OCI-LY1 (cell line): ENCODE data around the gene LBX2.
A peak's percentile ranks its signal among the peaks of the same experiment; 100 is the strongest.
"Not testable (repeated sequence)": the region's sequence is repeated elsewhere in the genome, so short reads cannot be mapped to it uniquely, and the experiment has no call there.

Experiments used
- H2AFZ ChIP-seq: fragments of 200-600 bp; sonication (generic), shearing (Covaris generic); 2 replicates; pipeline ENCODE4 v1.6.0; 2014; ENCODE audit warnings: antibody characterized with exemption, mild to moderate bottlenecking, low read length
- H3F3A ChIP-seq: fragments of 200-600 bp; sonication (generic), shearing (Covaris generic); 2 replicates; pipeline ENCODE4 v1.6.0; 2014; ENCODE audit warnings: mild to moderate bottlenecking, antibody characterized with exemption, low read length, moderate library complexity; ENCODE audit not compliant: insufficient read depth
- H3K27ac ChIP-seq: fragments of 200-600 bp; sonication (generic); 2 replicates; pipeline ENCODE4 v1.5.1; 2014; ENCODE audit warnings: low read length, mixed run types, mild to moderate bottlenecking, low read depth; ENCODE audit not compliant: poor library complexity, severe bottlenecking
- H3K27me3 ChIP-seq: fragments of 200-600 bp; sonication (generic); 2 replicates; pipeline ENCODE4 v1.6.0; 2014; ENCODE audit warnings: antibody characterized with exemption, mild to moderate bottlenecking, low read length, moderate library complexity; ENCODE audit not compliant: insufficient read depth
- H3K36me3 ChIP-seq: fragments of 200-600 bp; sonication (generic); 2 replicates; pipeline ENCODE4 v1.6.1; 2014; ENCODE audit warnings: mild to moderate bottlenecking, antibody characterized with exemption, low read length, moderate library complexity, mixed read lengths; ENCODE audit not compliant: insufficient read depth
- H3K4me1 ChIP-seq: fragments of 200-600 bp; sonication (generic); 2 replicates; pipeline ENCODE4 v1.5.1; 2014; ENCODE audit warnings: mild to moderate bottlenecking, low read length, moderate library complexity; ENCODE audit not compliant: insufficient read depth, severe bottlenecking
- H3K4me2 ChIP-seq: fragments of 200-600 bp; sonication (generic), shearing (Covaris generic); 2 replicates; pipeline ENCODE4 v1.6.1; 2014; ENCODE audit warnings: low read length
- H3K4me3 ChIP-seq: fragments of 200-600 bp; sonication (generic); 2 replicates; pipeline ENCODE4 v1.5.1; 2014; ENCODE audit warnings: low read length, low read depth, mild to moderate bottlenecking, mixed read lengths; ENCODE audit not compliant: poor library complexity, severe bottlenecking
- H3K79me2 ChIP-seq: fragments of 200-600 bp; shearing (Covaris generic); 2 replicates; pipeline ENCODE4 v1.6.1; 2016; ENCODE audit warnings: mixed run types, low read length, mixed read lengths; ENCODE audit not compliant: insufficient read depth
- H3K9ac ChIP-seq: fragments of 200-600 bp; sonication (generic), shearing (Covaris generic); 2 replicates; pipeline ENCODE4 v1.6.1; 2014; ENCODE audit warnings: mild to moderate bottlenecking, low read length, mixed read lengths
- H3K9me2 ChIP-seq: fragments of 200-600 bp; sonication (generic), shearing (Covaris generic); 2 replicates; pipeline ENCODE4 v1.6.1; 2014; ENCODE audit warnings: low read depth, mild to moderate bottlenecking, low read length, mixed read lengths
- H3K9me3 ChIP-seq: fragments of 200-600 bp; shearing (Covaris generic); 2 replicates; pipeline ENCODE4 v1.6.1; 2014; ENCODE audit warnings: low read length, mixed read lengths
- H4K20me1 ChIP-seq: fragments of 200-600 bp; sonication (generic), shearing (Covaris generic); 2 replicates; pipeline ENCODE4 v1.6.0; 2016; ENCODE audit warnings: mild to moderate bottlenecking, low read length; ENCODE audit not compliant: insufficient read depth
- CTCF ChIP-seq: fragments of 200-600 bp; sonication (generic), shearing (Covaris generic); IDR thresholded peaks from 2 replicates; pipeline ENCODE4 v1.5.1; 2017; ENCODE audit warnings: mild to moderate bottlenecking, antibody characterized with exemption, low read length, moderate library complexity, mixed read lengths
- EZH2 ChIP-seq: fragments of 200-600 bp; sonication (generic), shearing (Covaris generic); IDR thresholded peaks from 2 replicates; pipeline ENCODE4 v1.8.0; 2017; ENCODE audit warnings: borderline replicate concordance, mixed run types, mild to moderate bottlenecking, antibody characterized with exemption, low read length, moderate library complexity, mixed read lengths

Gene LBX2

GRCh38 chr2:74472086-74472944, 27.1 kb downstream of the LBX2 start, which contains the start of gene MRPL53:
MRPL53 (minus strand) TSS chr2:74472680; CDS start chr2:74472660, 20 bp downstream.
- Histone ChIP-seq H3K27ac (peak within 1 kb of the TSS; percentile 89), H3K9ac (peak within 1 kb of the TSS; percentile 85), H3K9me2 (no peaks in the 10 kb centered on the region), H2AFZ (no peak within 1 kb of the TSS), H3F3A (no peaks in the 10 kb centered on the region), H4K20me1 (no peaks in the 10 kb centered on the region), H3K9me3 (no peaks in the 10 kb centered on the region), H3K4me1 (peaks cover 21% of the 10 kb centered on the region), H3K27me3 (no peaks in the 10 kb centered on the region), H3K4me3 (peak within 1 kb of the TSS; percentile 84), H3K4me2 (peak within 1 kb of the TSS; percentile 99), H3K36me3 (peaks cover 17% of the 10 kb centered on the region), H3K79me2 (no peaks in the 10 kb centered on the region)
- TF ChIP-seq CTCF: no peak
- TF ChIP-seq EZH2: no peak

GRCh38 chr2:74471332-74472065, 27.9 kb downstream of the LBX2 start:
- H3K9me3 ChIP-seq: no peaks in the 10 kb centered on the region
- no peaks in the 10 kb centered on the region for H4K20me1 ChIP-seq
- H3K27ac ChIP-seq: peak overlapping the region; percentile 89
- H3K9ac ChIP-seq: peak overlapping the region; percentile 85
- H2AFZ ChIP-seq: no peak overlapping the region
- H3K36me3 ChIP-seq: peaks cover 17% of the 10 kb centered on the region
- H3K4me3 ChIP-seq: peak overlapping the region; percentile 84
- no peaks in the 10 kb centered on the region for H3K79me2 ChIP-seq
- H3K27me3 ChIP-seq: no peaks in the 10 kb centered on the region
- no peaks in the 10 kb centered on the region for H3F3A ChIP-seq
- H3K4me2 ChIP-seq: peak overlapping the region; percentile 99
- peaks cover 23% of the 10 kb centered on the region for H3K4me1 ChIP-seq
- TF ChIP-seq EZH2 (no peak), CTCF (no peak)
- H3K9me2 ChIP-seq: no peaks in the 10 kb centered on the region

GRCh38 chr2:74470742-74471141, 28.7 kb downstream of the LBX2 start:
- not testable (repeated sequence) for H3K9ac ChIP-seq

More at GRCh38 chr2:74470742-74471141, 28.7 kb downstream of the LBX2 start:
- H3K4me3 ChIP-seq, H3K27me3 ChIP-seq, H3K4me2 ChIP-seq, H3K9me2 ChIP-seq, H3K9me3 ChIP-seq, H2AFZ ChIP-seq, H3K27ac ChIP-seq, H3F3A ChIP-seq, H4K20me1 ChIP-seq, H3K79me2 ChIP-seq: not testable (repeated sequence)
- Histone ChIP-seq H3K36me3 (peaks cover 17% of the 10 kb centered on the region), H3K4me1 (peaks cover 30% of the 10 kb centered on the region)
